ENCODE measurements around the gene COG1.

Gene COG1

DNA sequence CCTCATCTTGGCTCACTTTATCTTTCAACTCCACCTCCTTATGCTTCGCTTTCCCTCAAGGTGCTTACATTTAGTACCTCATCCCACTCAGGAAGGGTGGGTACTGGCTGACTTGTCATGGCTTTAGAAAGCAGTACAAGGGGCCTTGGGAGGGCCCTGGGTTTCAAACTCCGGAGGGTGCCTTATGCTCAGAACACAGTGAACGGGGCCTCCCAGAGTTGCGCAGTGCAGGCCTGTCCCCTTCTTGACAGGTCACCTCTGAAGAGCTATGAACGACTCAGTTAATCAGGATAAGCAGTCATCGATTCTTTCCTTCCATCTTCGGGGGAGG, 6.0 kb downstream of the COG1 start:
- DNase-seq (ENCODE audit: low read depth in 2 of 3, low spot score in 2 of 3), result no peak

DNA sequence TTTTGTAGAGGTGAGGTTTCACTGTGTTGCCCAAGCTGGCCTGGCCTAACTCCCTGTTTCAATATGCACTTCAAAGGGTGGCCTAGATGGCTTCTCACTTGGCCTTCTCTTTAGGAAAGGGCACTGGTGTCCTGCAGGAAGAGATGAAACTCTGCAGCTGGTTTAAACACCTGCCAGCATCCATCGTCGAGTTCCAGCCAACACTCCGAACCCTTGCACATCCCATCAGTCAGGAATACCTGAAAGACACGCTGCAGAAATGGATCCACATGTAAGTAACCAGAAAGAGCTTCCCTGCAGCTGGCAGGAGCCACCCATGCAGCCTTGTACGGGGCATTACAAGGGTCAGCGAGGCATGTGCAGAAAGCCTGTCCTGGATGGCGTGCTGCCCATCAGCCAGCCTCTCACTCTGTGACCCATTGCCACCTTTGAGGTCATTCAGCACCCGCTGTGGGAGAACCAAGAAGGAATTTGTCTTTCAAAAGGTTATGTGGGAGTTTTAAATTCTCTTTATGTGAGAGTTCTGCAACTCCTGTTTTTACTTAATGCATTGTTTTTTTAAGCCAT, 7.0 kb downstream of the COG1 start:
- DNase-seq (ENCODE audit: low read depth in 2 of 3, low spot score in 2 of 3), result no peak

DNA sequence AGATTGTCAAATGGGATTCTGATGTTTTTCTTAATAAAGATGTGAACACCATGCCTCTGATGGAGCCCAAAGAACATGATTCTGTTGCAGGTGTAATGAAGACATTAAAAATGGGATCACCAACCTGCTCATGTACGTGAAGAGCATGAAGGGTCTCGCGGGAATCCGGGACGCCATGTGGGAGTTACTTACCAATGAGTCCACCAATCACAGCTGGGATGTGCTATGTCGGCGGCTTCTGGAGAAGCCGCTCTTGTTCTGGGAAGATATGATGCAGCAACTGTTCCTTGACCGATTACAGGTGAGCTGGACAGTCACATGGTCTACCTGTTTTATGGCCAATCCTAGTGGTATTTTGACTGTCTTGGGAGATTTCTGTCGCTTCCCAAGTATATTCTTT, 7.6 kb downstream of the COG1 start:
- DNase-seq (ENCODE audit: low read depth in 2 of 3, low spot score in 2 of 3), result no peak

DNA sequence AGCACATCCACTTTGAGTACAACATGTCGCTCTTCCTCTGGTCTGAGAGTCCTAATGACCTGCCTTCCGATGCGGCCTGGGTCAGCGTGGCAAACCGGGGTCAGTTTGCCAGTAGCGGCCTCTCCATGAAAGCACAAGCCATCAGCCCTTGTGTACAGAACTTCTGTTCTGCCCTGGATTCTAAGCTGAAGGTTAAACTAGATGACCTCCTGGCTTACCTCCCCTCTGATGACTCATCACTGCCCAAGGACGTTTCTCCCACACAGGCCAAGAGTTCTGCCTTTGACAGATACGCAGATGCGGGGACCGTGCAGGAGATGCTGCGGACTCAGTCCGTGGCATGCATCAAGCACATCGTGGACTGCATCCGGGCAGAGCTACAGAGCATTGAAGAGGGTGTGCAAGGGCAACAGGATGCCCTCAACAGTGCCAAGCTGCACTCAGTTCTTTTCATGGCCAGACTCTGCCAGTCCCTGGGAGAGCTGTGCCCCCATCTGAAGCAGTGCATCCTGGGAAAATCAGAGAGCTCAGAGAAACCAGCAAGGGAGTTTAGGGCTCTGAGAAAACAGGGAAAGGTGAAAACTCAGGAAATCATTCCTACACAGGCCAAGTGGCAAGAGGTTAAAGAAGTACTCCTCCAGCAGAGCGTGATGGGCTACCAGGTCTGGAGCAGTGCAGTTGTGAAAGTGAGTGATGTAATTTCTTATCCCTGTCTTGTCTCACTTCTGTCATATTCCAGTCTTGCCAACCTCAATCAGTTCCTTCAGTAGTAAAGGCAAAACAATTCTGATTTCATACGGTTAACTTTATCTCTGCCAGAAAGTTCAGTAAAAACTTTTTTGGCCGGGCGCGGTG, 8.6 kb downstream of the COG1 start:
- DNase-seq (ENCODE audit: low read depth in 2 of 3, low spot score in 2 of 3), result no peak

DNA sequence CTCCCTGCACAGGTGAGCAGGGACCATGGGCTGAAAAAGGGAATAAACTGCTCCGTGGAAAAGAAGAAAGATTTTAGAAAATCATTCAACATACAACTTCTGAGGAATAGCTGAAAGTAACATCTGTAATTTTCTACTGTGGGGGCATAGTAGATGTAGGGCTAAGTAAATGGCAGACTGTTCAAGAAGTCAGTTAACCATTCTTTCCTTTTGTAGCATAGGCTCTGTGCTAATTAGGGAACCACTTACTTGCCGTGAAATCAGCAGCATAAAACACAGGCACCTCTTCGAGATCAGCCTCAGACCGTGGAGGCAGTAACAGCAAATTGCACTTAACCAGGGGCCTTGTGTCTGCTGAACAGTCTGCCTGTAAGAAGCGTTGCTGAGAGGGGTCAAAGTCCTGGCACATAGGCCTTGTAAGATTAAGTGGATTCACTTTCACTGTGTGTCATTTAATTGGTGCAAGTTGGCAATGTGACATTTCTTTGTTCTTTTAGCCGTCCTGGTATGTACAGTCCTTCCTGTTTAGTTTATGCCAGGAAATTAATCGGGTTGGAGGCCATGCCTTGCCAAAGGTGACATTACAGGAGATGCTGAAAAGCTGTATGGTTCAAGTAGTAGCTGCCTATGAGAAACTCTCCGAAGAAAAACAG, 10.4 kb downstream of the COG1 start:
- no peak for DNase-seq (ENCODE audit: low read depth in 2 of 3, low spot score in 2 of 3)

DNA sequence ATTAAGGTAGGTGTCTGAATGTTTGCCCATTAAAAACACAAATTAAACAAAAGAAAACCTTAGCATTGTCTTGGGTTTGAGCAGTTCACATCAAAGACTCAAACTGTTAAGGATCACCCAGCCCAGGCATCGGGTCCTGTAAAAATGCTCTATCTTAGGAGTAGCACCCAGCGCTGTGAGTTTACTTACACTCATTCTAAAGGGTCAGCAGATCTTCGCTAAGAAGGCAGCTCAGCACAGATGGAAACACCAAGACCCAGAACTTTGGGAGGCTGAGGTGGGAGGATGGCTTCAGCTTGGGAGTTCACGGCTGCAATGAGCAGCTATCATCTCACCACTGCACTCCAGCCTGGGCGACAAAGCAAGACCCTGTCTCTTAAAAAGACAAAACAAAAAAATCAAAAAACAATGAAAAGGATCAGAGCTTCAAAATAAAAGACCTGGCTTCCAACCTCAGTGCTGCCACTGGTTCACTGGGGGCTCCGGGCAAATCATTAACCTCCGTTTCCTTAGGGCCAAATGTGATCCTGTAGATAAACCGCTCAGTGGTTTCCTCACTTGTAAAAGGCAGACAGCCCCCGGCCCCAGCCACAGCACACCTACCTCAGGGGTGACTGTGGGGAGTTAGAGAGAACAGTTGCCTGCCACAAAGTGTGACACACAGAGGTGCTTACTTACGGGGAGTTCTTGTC, 11.1 kb downstream of the COG1 start:
- DNase-seq (ENCODE audit: low read depth in 2 of 3, low spot score in 2 of 3), result no peak

DNA sequence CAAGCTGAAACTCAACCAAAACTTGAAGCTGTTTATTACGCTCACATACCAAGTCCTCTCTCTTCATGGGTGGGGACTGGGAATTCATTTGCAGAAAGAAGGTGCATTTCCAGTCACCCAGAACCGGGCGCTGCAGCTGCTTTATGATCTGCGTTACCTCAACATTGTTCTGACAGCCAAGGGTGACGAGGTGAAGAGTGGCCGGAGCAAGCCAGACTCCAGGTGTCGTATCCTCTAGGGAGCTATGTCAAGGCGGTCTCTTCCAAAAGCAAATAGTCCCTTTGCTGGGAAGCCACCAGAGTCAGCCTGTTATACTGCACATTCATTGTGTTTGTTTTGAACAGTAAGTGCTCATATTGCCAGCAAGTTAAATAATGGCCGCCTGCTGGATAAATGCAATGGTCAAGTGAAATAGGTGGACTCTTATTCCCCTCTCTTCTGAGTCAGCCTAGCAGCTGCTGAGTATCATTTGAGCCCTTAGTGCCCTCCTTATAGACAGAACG, 12.7 kb downstream of the COG1 start:
- no peak for DNase-seq (ENCODE audit: low read depth in 2 of 3, low spot score in 2 of 3)

DNA sequence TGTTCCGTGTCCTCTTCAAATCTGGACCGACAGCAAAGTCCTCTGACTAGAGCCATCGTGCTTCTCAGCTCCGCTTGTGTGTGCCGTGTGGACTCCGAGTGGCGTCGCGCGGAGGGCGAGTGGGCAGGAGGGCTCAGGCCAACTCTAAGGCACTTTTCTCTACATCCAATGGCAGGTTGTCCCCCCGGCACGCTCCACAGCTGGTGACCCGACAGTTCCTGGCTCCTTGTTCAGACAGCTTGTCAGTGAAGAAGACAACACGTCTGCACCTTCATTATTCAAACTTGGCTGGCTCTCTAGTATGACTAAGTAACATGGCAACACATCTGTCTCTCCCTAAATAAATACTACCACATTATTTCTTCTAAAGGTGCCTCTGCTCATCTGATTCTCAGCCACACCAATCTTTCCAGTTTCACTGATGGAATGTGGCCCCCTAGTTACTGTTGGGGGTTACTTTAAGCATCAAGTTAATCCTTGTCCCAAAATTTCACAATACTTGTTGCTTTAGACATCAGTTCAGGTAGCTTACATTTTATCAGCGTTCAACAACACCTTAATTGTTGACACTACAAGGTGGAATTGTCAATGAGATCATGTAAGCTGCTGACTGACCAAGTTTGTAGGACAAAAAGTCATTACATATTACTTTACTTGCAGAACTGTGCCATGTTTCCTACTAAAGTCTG, 15.4 kb downstream of the COG1 start:
- DNase-seq (ENCODE audit: low read depth in 2 of 3, low spot score in 2 of 3), result no peak

DNA sequence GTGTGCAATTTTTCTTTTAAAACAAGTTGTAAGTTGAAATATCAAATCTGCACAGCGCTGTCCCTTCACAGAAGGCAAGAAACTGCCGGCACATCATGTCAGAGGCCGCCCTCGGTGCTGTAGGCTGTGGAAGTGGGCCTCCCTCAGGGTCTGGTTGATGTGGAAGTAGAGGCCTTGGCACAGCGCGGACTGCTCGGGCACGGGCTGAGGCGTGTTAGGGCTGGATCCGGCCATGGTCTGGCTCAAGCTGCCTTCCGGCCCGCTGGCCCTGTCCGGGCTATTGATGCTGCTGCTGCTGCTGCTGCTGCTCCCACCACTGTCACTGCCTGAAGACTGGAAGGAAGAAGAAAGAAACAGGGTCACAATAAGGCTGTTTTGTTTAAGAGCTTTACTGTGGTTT, 16.6 kb downstream of the COG1 start:
- DNase-seq (ENCODE audit: low read depth in 2 of 3, low spot score in 2 of 3), result no peak

DNA sequence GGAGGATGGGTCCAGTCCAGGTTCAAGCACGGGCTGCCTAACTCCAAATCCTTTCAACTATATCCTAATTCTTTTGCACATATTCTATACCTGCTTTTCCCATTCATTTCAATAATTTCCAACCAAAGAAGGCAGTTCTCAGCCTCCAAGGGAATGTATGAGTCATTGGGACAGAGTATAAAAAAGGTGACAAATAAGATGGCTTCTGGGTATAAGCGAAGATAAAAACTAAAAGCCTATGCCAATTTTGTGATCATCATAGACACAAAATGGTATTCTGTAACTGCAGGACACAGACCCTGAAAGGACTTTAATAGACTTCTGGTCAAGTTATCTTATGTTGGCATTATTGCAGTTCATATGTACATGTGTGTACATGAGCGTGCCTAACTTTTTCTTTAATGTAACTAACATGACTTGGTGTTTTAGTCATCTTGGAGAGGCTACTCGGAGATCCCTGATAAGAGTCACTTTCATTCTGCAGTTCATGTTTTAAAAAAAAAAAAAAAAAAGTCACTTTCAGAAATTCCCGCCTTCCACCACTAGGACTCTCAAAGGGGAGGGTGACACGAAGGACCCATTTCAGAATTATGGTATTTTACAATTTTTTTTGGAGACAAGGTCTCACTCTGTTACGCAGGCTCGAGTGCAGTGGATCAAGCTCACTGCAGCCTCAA, 17.3 kb downstream of the COG1 start:
- DNase-seq (ENCODE audit: low read depth in 2 of 3, low spot score in 2 of 3), result no peak

DNA sequence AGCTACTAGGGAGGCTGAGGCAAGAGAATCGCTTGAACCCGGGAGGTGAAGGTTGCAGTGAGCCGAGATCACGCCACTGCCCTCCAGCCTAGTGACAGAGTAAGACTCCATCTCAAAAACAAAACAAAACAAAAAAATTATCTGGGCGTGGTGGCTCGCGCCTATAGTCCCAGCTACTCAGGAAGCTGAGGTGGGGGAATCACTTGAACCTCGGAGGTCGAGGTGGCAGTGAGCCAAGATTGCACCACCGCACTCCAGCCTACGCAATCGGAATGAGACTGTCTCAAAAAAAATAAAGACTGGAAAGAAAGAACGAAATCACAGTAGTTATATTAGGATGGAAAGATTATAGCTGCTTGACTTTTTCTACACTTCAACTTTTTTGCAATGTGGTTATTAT, 18.9 kb downstream of the COG1 start:
- peak in 1 of 3 experiments; percentile 14 for DNase-seq (ENCODE audit: low read depth in 2 of 3, low spot score in 2 of 3)

DNA sequence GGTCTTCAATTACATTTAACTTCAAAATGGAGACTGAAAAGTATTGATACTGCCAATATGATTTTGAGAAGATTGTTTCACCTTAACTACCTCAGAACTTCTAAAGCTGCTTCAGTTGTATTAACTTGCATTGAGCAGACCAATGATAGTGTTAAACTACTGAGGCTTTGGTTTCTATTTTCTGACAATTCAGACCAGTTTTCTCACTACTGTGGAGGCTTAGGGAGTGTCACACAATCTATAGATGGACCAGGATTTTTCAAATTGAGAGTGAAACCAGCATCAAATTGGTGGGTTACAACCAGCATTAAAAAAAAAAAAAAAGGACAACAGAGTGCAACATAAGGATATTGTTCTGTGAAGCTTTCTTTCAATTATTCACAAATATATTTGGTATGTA, 21.2 kb downstream of the COG1 start:
- no peak for DNase-seq (ENCODE audit: low read depth in 2 of 3, low spot score in 2 of 3)

DNA sequence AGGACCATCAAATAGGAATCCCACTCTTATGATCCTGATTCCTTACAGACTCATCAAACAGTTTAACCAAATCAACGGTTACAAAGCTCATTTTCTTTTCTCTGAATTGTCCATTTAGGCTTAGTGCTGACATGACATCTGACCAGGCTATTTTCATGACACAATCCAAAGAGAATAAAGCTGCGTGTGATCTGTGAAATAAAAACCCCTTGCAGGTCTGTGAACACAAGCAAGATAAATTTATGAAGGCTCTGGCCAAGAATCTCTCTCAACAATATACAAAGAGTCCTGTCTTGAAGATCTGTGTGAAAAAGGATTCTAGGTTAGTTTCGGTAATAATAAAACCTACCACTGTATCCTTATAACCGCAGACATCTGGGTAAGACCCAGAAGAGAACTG, 22.0 kb downstream of the COG1 start:
- DNase-seq (ENCODE audit: low read depth in 2 of 3, low spot score in 2 of 3), result no peak

DNA sequence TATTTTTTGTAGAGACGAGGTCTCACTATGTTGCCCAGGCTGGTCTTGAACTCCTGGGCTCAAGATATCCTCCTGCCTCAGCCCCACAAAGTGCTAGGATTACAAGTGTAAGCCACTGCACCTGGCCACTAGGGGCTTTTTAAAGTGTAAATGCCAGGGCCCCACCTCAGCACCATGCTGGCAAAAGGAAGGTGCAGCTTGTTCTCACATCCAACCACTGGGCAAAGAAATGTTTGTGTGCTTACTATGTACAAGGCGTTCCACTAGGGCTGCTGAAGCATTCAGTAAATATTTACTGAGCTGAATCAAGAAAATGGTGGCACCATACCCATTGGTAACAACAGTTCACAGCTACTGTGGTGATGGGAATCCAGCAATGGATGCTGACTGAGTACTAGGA, 22.6 kb downstream of the COG1 start:
- DNase-seq (ENCODE audit: low read depth in 2 of 3, low spot score in 2 of 3), result no peak

DNA sequence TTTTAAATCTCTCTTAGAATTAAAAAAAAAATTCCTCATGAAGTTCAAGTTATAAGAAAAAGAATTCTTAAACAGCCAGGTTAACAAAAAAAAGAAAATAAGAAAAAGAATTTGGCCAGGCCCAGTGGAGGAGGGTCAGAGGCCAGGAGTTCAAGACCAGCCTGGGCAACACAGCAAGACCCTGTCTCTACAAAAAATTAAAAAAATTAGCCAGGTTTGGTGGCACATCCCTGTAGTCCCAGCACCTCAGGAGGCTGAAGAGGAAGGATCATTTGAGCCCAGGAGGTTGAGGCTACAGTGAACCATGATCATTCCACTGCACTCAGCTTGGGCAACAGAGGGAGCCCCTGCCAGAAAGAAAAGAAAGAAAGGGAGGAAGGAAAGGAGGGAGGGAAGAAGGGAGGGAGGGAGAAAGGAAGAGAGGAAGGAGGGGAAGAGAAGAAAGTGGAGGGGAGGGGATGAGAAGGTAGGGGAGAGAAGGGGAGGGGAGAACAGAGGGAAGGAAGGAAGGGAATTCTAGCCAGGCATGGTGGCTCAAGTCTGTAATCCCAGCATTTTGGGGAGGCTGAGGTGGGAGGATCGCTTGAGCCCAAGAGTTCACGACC, 30.9 kb downstream of the COG1 start:
- no peak for DNase-seq (ENCODE audit: low read depth in 2 of 3, low spot score in 2 of 3)

DNA sequence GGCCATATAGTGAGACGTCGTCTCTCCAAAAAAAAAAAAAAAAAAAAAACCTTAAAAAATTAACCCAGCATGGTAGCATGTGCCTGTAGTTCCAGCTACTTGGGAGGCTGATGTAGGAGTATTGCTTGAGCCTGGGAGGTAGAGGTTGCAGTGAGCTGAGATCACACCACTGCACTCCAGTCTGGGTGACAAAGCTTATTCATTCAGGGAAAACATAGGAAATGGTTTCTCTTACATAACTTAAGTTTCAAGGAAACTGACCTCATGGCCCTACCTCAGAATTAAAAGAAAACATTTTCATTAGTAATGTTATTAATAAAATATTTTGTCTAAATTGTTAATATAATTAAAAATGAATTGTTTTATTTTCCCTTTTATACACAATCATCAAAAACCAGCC, 31.4 kb downstream of the COG1 start:
- no peak for DNase-seq (ENCODE audit: low read depth in 2 of 3, low spot score in 2 of 3)

DNA sequence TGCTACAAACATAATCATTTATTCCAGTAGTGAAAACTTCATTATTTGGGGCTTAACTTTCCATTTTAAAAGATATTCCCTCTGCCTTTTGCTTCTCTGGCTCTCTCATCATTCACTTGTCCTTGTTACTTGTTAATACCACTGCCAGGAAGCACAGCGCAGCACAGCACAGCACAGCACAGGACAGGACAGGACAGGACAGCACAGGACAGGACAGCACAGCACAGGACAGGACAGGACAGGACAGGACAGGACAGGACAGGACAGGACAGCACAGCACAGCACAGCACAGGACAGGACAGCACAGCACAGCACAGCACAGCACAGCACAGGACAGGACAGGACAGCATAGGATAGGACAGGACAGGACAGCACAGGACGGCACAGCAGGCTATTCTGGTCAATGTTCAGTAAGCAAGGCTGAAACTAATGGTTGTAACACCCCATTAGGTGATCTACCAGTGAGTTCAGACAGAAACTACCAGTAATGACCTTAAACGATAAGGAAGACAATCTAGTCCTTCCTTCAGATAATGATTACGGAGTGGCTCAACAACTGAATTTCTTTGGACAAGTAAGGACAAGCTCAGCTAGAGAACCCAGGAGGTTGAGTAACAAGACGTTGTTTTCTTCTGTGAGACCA, 31.9 kb downstream of the COG1 start:
- DNase-seq (ENCODE audit: low read depth in 2 of 3, low spot score in 2 of 3), result no peak

DNA sequence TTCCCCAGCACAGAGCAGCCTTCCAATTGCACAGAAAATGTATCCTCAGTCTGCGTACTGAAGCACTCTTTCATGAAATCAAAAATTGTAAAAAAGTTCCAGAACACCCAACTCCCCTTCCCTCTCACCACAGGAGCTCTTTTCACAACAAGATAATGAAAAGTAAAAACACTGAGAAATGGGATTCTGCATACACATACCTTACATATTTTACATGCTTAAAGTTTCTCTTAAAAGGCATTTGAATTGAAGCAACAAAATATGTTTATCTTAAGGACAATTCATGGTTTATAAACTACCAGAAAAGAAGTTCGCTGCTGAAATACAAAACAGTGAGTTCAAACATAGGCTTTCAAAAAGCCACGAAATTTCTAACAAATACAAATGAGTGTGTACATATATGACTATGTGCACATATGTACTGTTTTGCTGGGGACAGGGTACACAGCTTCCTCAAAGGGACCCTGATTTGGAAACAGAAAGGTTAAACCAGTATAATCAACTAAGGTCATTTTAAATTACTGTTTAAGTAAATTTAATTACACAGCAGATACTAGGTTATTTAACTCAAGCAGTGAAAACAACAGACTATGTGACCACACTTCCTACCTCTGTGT, 33.8 kb downstream of the COG1 start:
- DNase-seq (ENCODE audit: low read depth in 2 of 3, low spot score in 2 of 3), result no peak

DNA sequence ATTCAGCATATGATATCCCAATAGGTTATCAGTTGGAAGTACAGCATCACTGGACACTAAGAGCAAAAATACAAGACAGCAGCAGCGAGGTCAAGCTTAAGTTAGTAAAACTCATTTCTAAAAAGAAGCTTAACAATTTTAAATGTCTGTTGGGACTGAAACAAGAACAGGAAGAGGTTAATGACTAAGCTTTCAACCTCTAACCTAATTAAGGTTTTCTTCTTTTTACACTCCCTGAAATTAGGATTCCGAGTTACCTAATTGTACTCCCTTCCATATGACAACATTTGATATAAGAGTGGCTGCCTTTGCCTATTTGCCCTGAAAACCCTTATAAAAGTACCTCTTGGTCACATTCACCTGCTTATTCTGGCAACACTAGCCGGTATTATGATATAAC, 34.5 kb downstream of the COG1 start:
- no peak for DNase-seq (ENCODE audit: low read depth in 2 of 3, low spot score in 2 of 3)
